CD4-positive, alpha-beta memory T cell (primary cell): ENCODE results near the gene AKAP13. TPM values are rescaled to one million over a fixed set of nuclear protein-coding genes. Genes with fewer than 3 reads are reported as not detected.
"Not testable (repeated sequence)": the region's sequence is repeated elsewhere in the genome, so short reads cannot be mapped to it uniquely, and the experiment has no call there.

Source experiments
- CTCF ChIA-PET: fragments of 350-600 bp; sonication (Branson Sonifier 250); formaldehyde crosslinking; loops from one replicate; lab custom pipeline; 2021; ENCODE audit warnings: inconsistent platforms; ENCODE audit not compliant: partially characterized antibody; lab: Charles Lee
- POLR2A ChIA-PET: fragments of 350-600 bp; sonication (Branson Sonifier 250); formaldehyde crosslinking; loops from one replicate; lab custom pipeline; 2021; ENCODE audit not compliant: partially characterized antibody; lab: Charles Lee
- DNase-seq, 5 donors: peaks; one replicate each; pipeline versions ENCODE4 v3.0.0 to v3.0.0-alpha.2; 2020 to 2022; ENCODE audit warnings: mixed read lengths in 1 of 5
- H3K27ac ChIP-seq: one replicate; pipeline ENCODE4 v1.7.0; 2013; ENCODE audit warnings: low read depth, low read length
- H3K27me3 ChIP-seq: 2 replicates; pipeline ENCODE4 v1.7.0; 2013; ENCODE audit warnings: mild to moderate bottlenecking, low read length, moderate library complexity; ENCODE audit not compliant: insufficient read depth
- H3K36me3 ChIP-seq: 2 replicates; pipeline ENCODE4 v1.7.0; 2013; ENCODE audit warnings: mild to moderate bottlenecking, low read length, moderate library complexity; ENCODE audit not compliant: insufficient read depth
- H3K4me1 ChIP-seq: 2 replicates; pipeline ENCODE4 v1.7.0; 2013; ENCODE audit warnings: mild to moderate bottlenecking, low read length, moderate library complexity; ENCODE audit not compliant: insufficient read depth
- H3K4me3 ChIP-seq, 2 donors: one replicate each; pipeline ENCODE4 v1.7.0; 2013; ENCODE audit warnings: low read length in 2 of 2, mild to moderate bottlenecking in 1 of 2
- H3K9me3 ChIP-seq, 2 donors: one replicate each; pipeline ENCODE4 v1.7.0; 2013; ENCODE audit warnings: low read length in 2 of 2, control low read depth in 1 of 2; ENCODE audit not compliant: control insufficient read depth in 1 of 2
- H3K27ac Mint-ChIP-seq, 7 donors: one replicate each; pipeline ENCODE4 v1.8.0; 2020 to 2021; ENCODE audit warnings: mixed read lengths in 7 of 7, mild to moderate bottlenecking in 6 of 7, inconsistent platforms in 3 of 7, moderate library complexity in 3 of 7
- H3K27me3 Mint-ChIP-seq, 2 donors: one replicate each; pipeline ENCODE4 v1.8.0; 2020 to 2021; ENCODE audit warnings: mixed read lengths in 2 of 2
- H3K36me3 Mint-ChIP-seq, 2 donors: one replicate each; pipeline ENCODE4 v1.8.0; 2020 to 2021; ENCODE audit warnings: mixed read lengths in 2 of 2, inconsistent platforms in 1 of 2, mild to moderate bottlenecking in 1 of 2
- H3K4me1 Mint-ChIP-seq, 4 donors: one replicate each; pipeline ENCODE4 v1.8.0; 2020 to 2021; ENCODE audit warnings: mixed read lengths in 4 of 4, mild to moderate bottlenecking in 1 of 4
- H3K4me3 Mint-ChIP-seq, 8 donors: one replicate each; pipeline ENCODE4 v1.8.0; 2020 to 2021; ENCODE audit warnings: mixed read lengths in 8 of 8, mild to moderate bottlenecking in 7 of 8, moderate library complexity in 6 of 8, inconsistent platforms in 3 of 8
- H3K9me3 Mint-ChIP-seq, 8 donors: one replicate each; pipeline ENCODE4 v1.8.0; 2020 to 2021; ENCODE audit warnings: mixed read lengths in 8 of 8, mild to moderate bottlenecking in 5 of 8, inconsistent platforms in 3 of 8, moderate library complexity in 1 of 8
- intact Hi-C: fragments of 100-400 bp; cut with micrococcal nuclease; formaldehyde crosslinking; loops from one replicate; pipeline ENCODE4 v1.15.1; 2023
- polyA plus RNA-seq, 2 donors: library from polyadenylated mRNA; unstranded; fragments of 300-500 nt; fragmentation: Illumina TruSeq; gene quantifications; one replicate each; pipeline ENCODE4 v1.2.3, GENCODE V29; 2021
- total RNA-seq, 2 experiments: library from RNA; stranded (reverse); gene quantifications; one replicate each; pipeline ENCODE4 v1.2.3, GENCODE V29; 2021

Gene AKAP13
- total and polyA plus RNA-seq, 4 experiments from 2014 or later = 68.7 to 319 (median 247) TPM

DNA sequence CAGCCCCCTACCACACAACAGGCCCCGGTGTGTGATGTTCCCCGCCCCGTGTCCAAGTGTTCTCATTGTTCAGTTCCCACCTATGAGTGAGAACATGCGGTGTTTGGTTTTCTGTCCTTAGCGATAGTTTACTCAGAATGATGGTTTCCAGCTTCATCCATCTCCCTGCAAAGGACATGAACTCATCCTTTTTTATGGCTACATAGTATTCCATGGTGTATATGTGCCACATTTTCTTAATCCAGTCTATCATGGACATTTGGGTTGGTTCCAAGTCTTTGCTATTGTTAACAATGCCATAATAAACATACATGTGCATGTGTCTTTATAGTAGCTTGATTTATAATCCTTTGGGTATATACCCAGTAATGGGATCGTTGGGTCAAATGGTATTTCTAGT, 285.3 kb downstream of the AKAP13 start:
- H3K27ac ChIP-seq, H3K4me3 Mint-ChIP-seq, H3K4me3 ChIP-seq, H3K9me3 ChIP-seq, DNase-seq, POLR2A ChIA-PET, H3K9me3 Mint-ChIP-seq, intact Hi-C loops, H3K27me3 Mint-ChIP-seq, H3K27me3 ChIP-seq: not testable (repeated sequence)
- Histone ChIP-seq H3K36me3 (peaks cover 20% of the 10 kb centered on the region), H3K4me1 (peaks cover 25% of the 10 kb centered on the region)
- Mint-ChIP-seq H3K4me1 (peaks cover 20 to 28% (median 23%) of the 10 kb centered on the region in 4 donors), H3K36me3 (peaks cover 65 to 74% of the 10 kb centered on the region in 2 donors), H3K27ac (peak overlapping the region in 6 of 7 donors; percentile 36 to 100 (median 84))
- CTCF ChIA-PET = interaction anchor here (1.0 kb wide), 1 partner anchor 41 kb away, joined by 3 read pairs; no protein-coding TSS in a partner anchor

DNA sequence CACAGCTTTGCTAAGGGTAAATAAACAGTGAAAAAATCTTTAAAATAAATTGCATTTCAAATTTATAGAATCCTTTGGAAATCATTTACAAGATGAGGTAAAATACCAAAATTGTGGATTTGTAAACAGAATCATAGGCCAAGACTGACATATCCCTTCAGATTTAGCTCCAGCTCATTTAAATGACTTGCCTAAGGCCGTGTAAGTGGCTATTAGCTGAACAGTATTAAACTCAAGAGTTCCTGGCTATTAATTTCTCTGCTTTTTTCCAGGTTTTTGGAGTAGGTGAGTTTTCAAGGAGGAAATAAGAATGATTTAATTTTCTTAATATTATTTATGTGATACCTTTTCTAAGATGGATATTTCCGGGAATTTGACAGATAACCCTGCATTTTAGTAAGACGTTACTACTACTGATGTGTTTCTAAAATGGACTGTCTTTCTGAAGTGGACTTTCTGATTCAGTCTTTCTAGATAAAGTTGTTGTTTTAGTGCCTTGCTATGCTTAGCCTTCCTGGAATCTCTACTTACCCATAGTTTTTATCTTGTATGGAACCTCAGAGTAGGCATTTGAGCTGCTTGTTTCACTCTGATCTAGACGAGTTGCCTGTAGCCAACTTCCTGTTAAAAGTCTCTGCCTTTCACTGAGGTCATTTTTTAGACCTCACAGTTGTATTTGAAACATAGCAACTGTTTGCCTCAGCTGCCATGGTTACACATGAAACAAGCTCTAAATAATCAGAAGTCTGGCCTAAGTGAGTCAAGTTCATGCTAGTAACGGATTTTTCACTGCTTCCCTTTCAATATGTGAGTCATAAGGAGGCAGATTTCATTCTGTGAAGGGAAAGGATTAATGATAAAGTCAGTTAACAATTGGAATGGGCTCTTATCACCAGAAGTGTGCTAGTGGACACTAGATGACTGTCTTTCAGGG, 287.4 kb downstream of the AKAP13 start:
- peak overlapping the region; percentile 80 to 100 (median 97) for H3K27ac Mint-ChIP-seq
- H3K27me3 ChIP-seq = no peaks in the 10 kb centered on the region
- intact Hi-C loops = loop anchor here (1.0 to 2.0 kb wide), 3 partner anchors 21 to 48 kb away; no protein-coding TSS in a partner anchor
- no peaks in the 10 kb centered on the region for H3K27me3 Mint-ChIP-seq
- peaks cover 25% of the 10 kb centered on the region for H3K4me1 ChIP-seq
- H3K36me3 ChIP-seq = peaks cover 27% of the 10 kb centered on the region
- DNase-seq = peak; percentile 79 to 91 (median 90)
- H3K4me3 ChIP-seq = no peak overlapping the region
- no peaks in the 10 kb centered on the region for H3K9me3 ChIP-seq
- peak overlapping the region; percentile 47 to 81 (median 60) for H3K4me3 Mint-ChIP-seq
- peaks cover 70 to 73% of the 10 kb centered on the region in 2 donors for H3K36me3 Mint-ChIP-seq
- CTCF ChIA-PET = interaction anchor here (0.9 to 1.4 kb wide), 3 partner anchors 9 to 50 kb away, joined by 3 to 6 read pairs (median 4); no protein-coding TSS in a partner anchor
- H3K27ac ChIP-seq = peak overlapping the region; percentile 81
- POLR2A ChIA-PET = interaction anchor here (0.7 to 2.1 kb wide), 18 partner anchors 10 to 123 kb away, joined by 3 to 31 read pairs (median 4); no protein-coding TSS in a partner anchor
- peaks cover 18 to 28% (median 22%) of the 10 kb centered on the region in 4 donors for H3K4me1 Mint-ChIP-seq
- peaks cover 0 to 5% (median 0%) of the 10 kb centered on the region in 8 donors for H3K9me3 Mint-ChIP-seq

DNA sequence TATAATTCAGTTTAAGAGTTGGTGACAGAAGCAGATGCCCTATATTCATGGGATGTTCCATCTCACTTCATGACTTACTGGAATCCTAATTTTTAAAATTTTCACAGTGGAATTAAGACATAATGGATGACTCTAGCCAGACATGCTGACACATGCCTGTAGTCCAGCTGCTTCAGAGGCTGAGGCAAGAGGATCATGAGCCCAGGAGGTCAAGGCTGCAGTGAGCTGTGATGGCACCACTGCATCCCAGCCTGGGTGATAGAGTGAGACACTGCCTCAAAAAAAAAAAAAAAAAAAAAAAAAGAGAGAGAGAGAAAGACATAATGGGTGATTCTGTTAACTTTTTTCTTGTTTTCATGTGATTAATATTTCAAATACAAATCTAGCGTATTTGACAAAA, 290.8 kb downstream of the AKAP13 start:
- H3K4me1 Mint-ChIP-seq = peaks cover 21 to 38% (median 26%) of the 10 kb centered on the region in 4 donors
- peaks cover 25% of the 10 kb centered on the region for H3K4me1 ChIP-seq
- intact Hi-C loops = no loop called here
- no peak overlapping the region for H3K27ac ChIP-seq
- CTCF ChIA-PET = interaction anchor here (1.0 kb wide), 1 partner anchor 31 kb away, joined by 3 read pairs; no protein-coding TSS in a partner anchor
- H3K27me3 ChIP-seq = no peaks in the 10 kb centered on the region
- no peaks in the 10 kb centered on the region for H3K9me3 ChIP-seq
- H3K4me3 ChIP-seq = no peak overlapping the region
- DNase-seq = no peak
- H3K27me3 Mint-ChIP-seq = no peaks in the 10 kb centered on the region
- peak overlapping the region in 6 of 7 donors; percentile 19 to 76 (median 52) for H3K27ac Mint-ChIP-seq
- peaks cover 30% of the 10 kb centered on the region for H3K36me3 ChIP-seq
- POLR2A ChIA-PET = no interaction called here
- peaks cover 0 to 2% (median 0%) of the 10 kb centered on the region in 8 donors for H3K9me3 Mint-ChIP-seq
- peaks cover 56 to 65% of the 10 kb centered on the region in 2 donors for H3K36me3 Mint-ChIP-seq
- no peak overlapping the region for H3K4me3 Mint-ChIP-seq

DNA sequence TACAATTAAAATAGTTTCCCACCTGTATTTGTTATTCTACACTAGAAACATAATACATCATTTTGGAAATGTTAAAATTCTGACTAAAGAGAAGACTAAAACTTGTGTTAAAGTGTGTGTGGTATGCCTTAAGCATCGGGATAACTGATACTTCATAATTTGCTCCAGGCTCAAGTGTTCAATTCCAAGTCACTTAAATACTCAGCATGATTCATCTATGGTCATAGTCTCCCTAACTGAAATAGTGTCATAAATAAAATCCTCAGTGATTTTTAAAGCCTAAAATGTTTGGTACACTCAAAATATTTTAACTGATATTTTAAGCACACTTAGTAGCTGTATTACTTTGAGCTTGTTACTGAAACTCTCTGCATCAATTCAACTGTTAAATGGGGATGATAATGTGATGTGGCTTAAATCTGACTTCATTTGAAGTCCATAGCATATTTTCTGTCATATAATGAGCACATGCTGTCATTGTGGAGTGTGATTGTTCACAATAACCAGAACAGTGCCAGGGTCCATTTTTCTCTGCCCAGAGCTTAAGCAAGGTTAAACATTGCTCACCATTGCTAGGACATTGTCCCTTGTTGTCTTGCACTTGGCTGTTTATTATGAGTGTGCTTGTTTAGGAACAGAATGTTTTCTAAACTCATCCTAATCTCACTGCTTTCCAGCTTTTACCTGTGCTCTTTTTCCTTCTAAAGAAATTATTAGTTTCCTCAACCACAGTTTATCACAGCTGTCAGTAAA, 292.1 kb downstream of the AKAP13 start:
- no peak for DNase-seq
- Histone ChIP-seq H3K27me3 (no peaks in the 10 kb centered on the region), H3K36me3 (peaks cover 38% of the 10 kb centered on the region), H3K9me3 (no peaks in the 10 kb centered on the region), H3K4me3 (no peak overlapping the region), H3K27ac (no peak overlapping the region), H3K4me1 (peaks cover 13% of the 10 kb centered on the region)
- Mint-ChIP-seq H3K27ac (peak overlapping the region in 1 of 7 donors; percentile 76), H3K36me3 (peaks cover 55 to 65% of the 10 kb centered on the region in 2 donors), H3K4me1 (peaks cover 10 to 30% (median 20%) of the 10 kb centered on the region in 4 donors), H3K4me3 (no peak overlapping the region), H3K9me3 (no peaks in the 10 kb centered on the region), H3K27me3 (no peaks in the 10 kb centered on the region)
- ChIA-PET CTCF (interaction anchor here (0.8 to 1.7 kb wide), 2 partner anchors 27 to 56 kb away, joined by 3 to 4 read pairs; no protein-coding TSS in a partner anchor), POLR2A (interaction anchor here (1.3 kb wide), 1 partner anchor 51 kb away, joined by 3 read pairs; no protein-coding TSS in a partner anchor)
- intact Hi-C loops = no loop called here

DNA sequence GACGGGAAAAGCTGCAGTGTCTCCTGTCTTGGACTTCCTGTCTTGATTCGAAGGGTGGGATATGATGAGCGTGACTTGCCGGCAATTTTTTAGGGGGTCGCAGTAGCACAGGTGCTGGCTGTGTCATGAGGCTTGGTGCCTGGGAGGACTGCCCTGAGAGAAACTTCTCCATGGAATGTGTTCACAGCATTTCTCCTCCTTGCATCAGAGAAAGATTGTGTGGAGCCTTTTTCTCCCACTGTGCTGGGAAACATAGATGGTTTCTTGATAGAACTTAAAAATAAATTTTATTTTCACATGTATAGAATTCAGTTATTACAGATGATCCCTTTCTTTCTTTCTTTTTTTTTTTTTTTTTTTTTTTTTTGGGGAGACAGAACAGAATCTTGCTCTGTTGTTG, 292.9 kb downstream of the AKAP13 start:
- Histone ChIP-seq H3K27ac (no peak overlapping the region), H3K9me3 (no peaks in the 10 kb centered on the region), H3K4me3 (no peak overlapping the region), H3K27me3 (no peaks in the 10 kb centered on the region), H3K36me3 (peaks cover 38% of the 10 kb centered on the region), H3K4me1 (peaks cover 5% of the 10 kb centered on the region)
- DNase-seq = no peak
- Mint-ChIP-seq H3K27ac (peak overlapping the region in 5 of 7 donors; percentile 24 to 78 (median 46)), H3K27me3 (no peaks in the 10 kb centered on the region), H3K4me1 (peaks cover 2 to 22% (median 14%) of the 10 kb centered on the region in 4 donors), H3K36me3 (peaks cover 52 to 61% of the 10 kb centered on the region in 2 donors), H3K4me3 (no peak overlapping the region), H3K9me3 (no peaks in the 10 kb centered on the region)
- ChIA-PET POLR2A (interaction anchor here (1.3 kb wide), 1 partner anchor 51 kb away, joined by 3 read pairs; no protein-coding TSS in a partner anchor), CTCF (interaction anchor here (1.7 kb wide), 1 partner anchor 28 kb away, joined by 4 read pairs; no protein-coding TSS in a partner anchor)
- intact Hi-C loops = no loop called here

DNA sequence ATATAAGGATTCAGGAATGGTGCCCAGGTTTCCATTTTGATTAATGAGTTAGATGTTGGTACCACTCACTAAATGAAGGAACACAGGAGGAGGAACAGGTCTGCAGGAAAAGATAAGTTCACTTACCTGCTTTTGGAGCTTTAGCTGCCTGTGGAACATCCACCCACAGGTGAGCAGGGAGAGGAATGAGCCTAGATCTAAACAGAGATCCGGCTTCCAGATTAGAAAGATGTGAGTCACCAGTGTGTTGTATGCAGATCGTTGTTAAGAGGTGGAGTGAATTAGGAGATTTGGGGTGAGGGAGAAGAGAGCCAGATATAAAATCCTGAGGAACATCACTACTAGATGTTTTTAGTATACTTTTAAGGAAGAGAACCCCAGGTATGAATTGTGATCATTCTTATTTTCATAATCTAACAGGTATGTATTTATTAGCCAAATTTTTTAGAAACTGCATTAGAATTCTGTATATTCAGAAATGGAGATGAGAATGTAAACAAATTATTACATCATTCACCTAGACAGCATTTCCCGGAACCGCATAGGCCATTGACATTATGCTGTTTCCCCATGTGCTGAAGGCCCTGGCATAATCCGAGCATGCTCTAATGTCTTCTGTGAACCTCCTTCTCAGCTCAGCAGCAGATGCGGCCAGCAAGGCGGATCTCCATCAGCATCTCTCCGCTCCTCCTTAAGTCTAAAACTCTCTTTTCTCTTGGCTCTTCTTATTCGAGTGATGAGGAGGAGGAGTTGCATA, 296.1 kb downstream of the AKAP13 start:
- H3K9me3 Mint-ChIP-seq = no peaks in the 10 kb centered on the region
- peaks cover 38 to 57% of the 10 kb centered on the region in 2 donors for H3K36me3 Mint-ChIP-seq

More for the DNA sequence above, 296.1 kb downstream of the AKAP13 start:
- Histone ChIP-seq H3K36me3 (peaks cover 20% of the 10 kb centered on the region), H3K4me3 (no peak overlapping the region), H3K9me3 (no peaks in the 10 kb centered on the region), H3K27me3 (no peaks in the 10 kb centered on the region), H3K4me1 (no peaks in the 10 kb centered on the region), H3K27ac (no peak overlapping the region)
- peak overlapping the region; percentile 2 to 77 (median 55) for H3K27ac Mint-ChIP-seq
- CTCF ChIA-PET = interaction anchor here (0.8 kb wide), 1 partner anchor 17 kb away, joined by 3 read pairs; no protein-coding TSS in a partner anchor
- no peaks in the 10 kb centered on the region for H3K27me3 Mint-ChIP-seq
- intact Hi-C loops = no loop called here
- H3K4me3 Mint-ChIP-seq = peak overlapping the region in 1 of 8 donors; percentile 30
- peaks cover 0 to 16% (median 11%) of the 10 kb centered on the region in 4 donors for H3K4me1 Mint-ChIP-seq
- no peak for DNase-seq
- POLR2A ChIA-PET = interaction anchor here (0.8 to 1.7 kb wide), 2 partner anchors 8 to 17 kb away, joined by 3 to 4 read pairs; no protein-coding TSS in a partner anchor
